T-helper 17 cell (primary cell): ENCODE data around the gene KCNG4. TPM values are rescaled to one million over a fixed set of nuclear protein-coding genes. Genes with fewer than 3 reads are reported as not detected.

ENCODE experiments used
- ATAC-seq: fragments of 150-1000 bp; cut with Tn5 transposase; 2 replicates; pipeline ENCODE4 v1.10.0; 2021; ENCODE audit warnings: mild to moderate bottlenecking, moderate library complexity
- DNase-seq, 3 donors: peaks; one replicate each; pipeline versions ENCODE4 v3.0.0 to v3.0.0-alpha.2; 2020 to 2021
- H3K9me3 ChIP-seq: one replicate; pipeline ENCODE4 v1.7.0; 2013; ENCODE audit warnings: low read length, mild to moderate bottlenecking; ENCODE audit not compliant: control insufficient read depth, poor library complexity, severe bottlenecking
- H3K27ac Mint-ChIP-seq: one replicate; pipeline ENCODE4 v1.8.0; 2022; ENCODE audit warnings: mild to moderate bottlenecking, moderate library complexity, mixed read lengths
- H3K27me3 Mint-ChIP-seq: one replicate; pipeline ENCODE4 v1.8.0; 2022; ENCODE audit warnings: mixed read lengths
- H3K36me3 Mint-ChIP-seq: one replicate; pipeline ENCODE4 v1.8.0; 2022; ENCODE audit warnings: low read depth, mixed read lengths
- H3K4me1 Mint-ChIP-seq: one replicate; pipeline ENCODE4 v1.8.0; 2022; ENCODE audit warnings: mild to moderate bottlenecking, mixed read lengths
- H3K4me3 Mint-ChIP-seq: one replicate; pipeline ENCODE4 v1.8.0; 2022; ENCODE audit warnings: mild to moderate bottlenecking, moderate library complexity, mixed read lengths
- total RNA-seq, 4 donors: library from RNA in 2 of 4; stranded (reverse) in 2 of 4; gene quantifications; one replicate each; pipeline ENCODE4 v1.2.3 and lab custom pipeline; 2022 to 2026

Gene KCNG4
- total RNA-seq, 2 donors from 2014 or later: not detected

- Mint-ChIP-seq H3K27me3 (peaks cover 43% of the 10 kb centered on the region), H3K4me3 (no peak overlapping the region), H3K4me1 (no peaks in the 10 kb centered on the region), H3K27ac (peak overlapping the region; percentile 14), H3K36me3 (peaks cover 2% of the 10 kb centered on the region)
- H3K9me3 ChIP-seq: no peaks in the 10 kb centered on the region
- DNase-seq (no peak), ATAC-seq (no peak)
Observed at GRCh38 chr16:84258266-84258665, 18.5 kb upstream of the KCNG4 start.

GRCh38 chr16:84255050-84255810 lies 15.4 kb upstream of the KCNG4 start:
- H3K27me3 Mint-ChIP-seq: peaks cover 53% of the 10 kb centered on the region

DNA sequence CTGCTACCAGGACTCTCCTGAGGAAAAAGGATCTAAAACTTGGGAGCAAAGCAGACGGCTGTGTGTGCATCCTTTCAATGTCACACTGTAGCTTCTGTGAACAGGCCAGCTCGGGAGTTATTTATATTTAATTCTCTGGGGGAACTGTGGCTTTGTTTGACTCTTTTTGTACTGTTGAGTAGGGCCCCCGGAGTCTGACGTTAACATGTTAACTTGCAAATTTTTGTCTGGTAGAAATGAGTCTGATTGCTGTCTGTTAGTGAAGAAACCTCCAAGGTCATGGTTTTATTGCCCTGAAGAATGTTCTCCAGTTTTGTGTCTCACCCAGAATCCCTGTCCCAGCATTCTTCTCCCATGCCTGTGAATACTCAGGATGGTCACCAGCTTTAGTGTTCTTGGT lies 14.2 kb upstream of the KCNG4 start:
- no peaks in the 10 kb centered on the region for H3K9me3 ChIP-seq
- DNase-seq (no peak), ATAC-seq (no peak)
- Mint-ChIP-seq H3K36me3 (peaks cover 3% of the 10 kb centered on the region), H3K27ac (no peak overlapping the region), H3K4me1 (no peaks in the 10 kb centered on the region), H3K4me3 (no peak overlapping the region), H3K27me3 (peaks cover 61% of the 10 kb centered on the region)

More at GRCh38 chr16:84255050-84255810, 15.4 kb upstream of the KCNG4 start:
- ATAC-seq: no peak
- Mint-ChIP-seq H3K4me3 (no peak overlapping the region), H3K27ac (no peak overlapping the region), H3K4me1 (no peaks in the 10 kb centered on the region), H3K36me3 (peaks cover 3% of the 10 kb centered on the region)
- no peaks in the 10 kb centered on the region for H3K9me3 ChIP-seq
- DNase-seq: no peak

GRCh38 chr16:84253173-84253572 lies 13.4 kb upstream of the KCNG4 start:
- H3K36me3 Mint-ChIP-seq: peaks cover 3% of the 10 kb centered on the region
- H3K27ac Mint-ChIP-seq: no peak overlapping the region
- ATAC-seq: no peak
- DNase-seq: no peak
- H3K4me1 Mint-ChIP-seq: no peaks in the 10 kb centered on the region
- peaks cover 54% of the 10 kb centered on the region for H3K27me3 Mint-ChIP-seq
- no peaks in the 10 kb centered on the region for H3K9me3 ChIP-seq
- no peak overlapping the region for H3K4me3 Mint-ChIP-seq

DNA sequence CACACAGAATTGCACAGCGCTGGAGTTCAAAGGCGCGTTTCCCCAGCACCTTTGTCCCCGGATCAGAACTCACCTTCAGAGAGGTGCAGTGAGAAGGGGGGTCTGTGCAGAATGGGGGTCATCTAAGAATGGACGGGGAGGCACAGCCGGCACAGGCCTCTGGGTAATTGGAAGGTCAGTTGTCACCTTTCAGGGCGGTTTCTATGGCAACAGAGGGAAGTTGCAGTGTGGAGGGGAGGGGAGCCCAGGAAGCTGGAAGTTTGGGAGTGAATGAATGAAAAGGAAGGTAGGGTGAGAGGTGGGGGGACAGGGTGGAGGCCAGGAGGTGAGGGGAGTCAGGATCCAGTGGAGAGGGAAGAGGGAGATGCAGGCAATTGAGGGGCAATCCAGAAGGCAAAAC lies 12.4 kb upstream of the KCNG4 start:
- Mint-ChIP-seq H3K4me1 (no peaks in the 10 kb centered on the region), H3K4me3 (no peak overlapping the region), H3K27ac (no peak overlapping the region), H3K27me3 (peaks cover 53% of the 10 kb centered on the region), H3K36me3 (peaks cover 3% of the 10 kb centered on the region)
- no peaks in the 10 kb centered on the region for H3K9me3 ChIP-seq
- DNase-seq (no peak), ATAC-seq (no peak)

- H3K4me1 Mint-ChIP-seq: peaks cover 3% of the 10 kb centered on the region
- DNase-seq (no peak), ATAC-seq (no peak)
- H3K9me3 ChIP-seq: no peaks in the 10 kb centered on the region
- no peak overlapping the region for H3K4me3 Mint-ChIP-seq
- H3K27ac Mint-ChIP-seq: no peak overlapping the region
- peaks cover 69% of the 10 kb centered on the region for H3K27me3 Mint-ChIP-seq
- peaks cover 6% of the 10 kb centered on the region for H3K36me3 Mint-ChIP-seq
Observed at GRCh38 chr16:84247844-84248243, 8.0 kb upstream of the KCNG4 start.

DNA sequence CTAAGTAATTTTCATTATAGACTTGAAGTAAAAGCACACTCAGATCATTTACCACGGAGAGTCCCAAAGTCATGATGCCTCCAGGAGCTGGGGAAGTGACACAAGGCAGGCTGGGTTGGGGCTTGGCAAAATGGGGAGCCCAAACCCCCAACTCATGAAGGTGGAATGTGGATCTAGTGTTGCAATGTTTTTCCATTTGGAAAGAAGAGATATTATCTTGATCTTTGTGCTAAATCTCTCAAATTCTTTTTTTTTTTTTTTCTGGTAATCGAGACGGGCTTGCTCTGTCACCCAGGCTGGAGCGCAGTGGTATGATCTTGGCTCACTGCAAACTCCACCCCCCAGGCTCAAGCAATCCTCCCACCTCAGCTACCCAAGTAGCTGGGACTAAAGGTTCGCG lies 7.5 kb upstream of the KCNG4 start:
- no peak overlapping the region for H3K4me3 Mint-ChIP-seq
- H3K4me1 Mint-ChIP-seq: peaks cover 3% of the 10 kb centered on the region
- H3K36me3 Mint-ChIP-seq: peaks cover 6% of the 10 kb centered on the region
- ATAC-seq (no peak), DNase-seq (no peak)
- H3K27me3 Mint-ChIP-seq: peaks cover 64% of the 10 kb centered on the region
- H3K27ac Mint-ChIP-seq: no peak overlapping the region
- no peaks in the 10 kb centered on the region for H3K9me3 ChIP-seq

GRCh38 chr16:84246679-84247077 lies 6.9 kb upstream of the KCNG4 start:
- peaks cover 60% of the 10 kb centered on the region for H3K27me3 Mint-ChIP-seq
- no peak for ATAC-seq

DNA sequence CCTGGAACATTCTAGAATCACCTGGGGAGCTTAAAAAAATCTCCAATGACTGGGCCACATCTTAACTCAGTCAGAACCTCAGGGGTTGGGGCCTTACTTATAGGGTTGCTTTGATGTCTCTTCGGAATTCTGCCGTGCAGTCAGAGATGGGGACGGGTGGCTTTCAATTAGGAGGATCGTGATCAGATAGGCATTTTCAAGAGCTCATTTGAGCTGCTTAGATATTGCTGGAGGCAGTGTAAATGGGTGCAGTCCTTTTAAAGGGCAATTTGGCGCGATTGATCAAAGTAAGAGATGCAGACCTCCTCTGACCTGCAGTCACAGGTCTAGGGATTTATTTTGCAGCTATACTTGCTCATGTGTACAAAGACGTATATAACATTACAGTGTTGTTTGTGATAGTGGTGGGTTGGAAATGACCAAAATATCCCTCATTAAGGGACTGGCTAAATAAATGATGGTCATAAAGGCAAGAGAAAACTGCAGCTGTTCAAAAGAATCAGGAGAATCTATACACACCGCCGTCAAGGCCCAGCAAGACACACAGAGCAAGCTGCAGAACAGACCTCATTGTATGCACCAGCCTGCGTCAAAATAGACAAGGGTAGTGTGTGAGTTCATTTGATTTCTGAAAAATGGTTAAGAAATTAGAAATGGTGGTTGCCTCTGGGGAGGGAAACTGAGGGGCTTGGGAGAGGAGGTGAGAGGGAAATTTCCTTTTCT lies 6.3 kb upstream of the KCNG4 start:
- ATAC-seq (no peak), DNase-seq (no peak)
- H3K27me3 Mint-ChIP-seq: peaks cover 60% of the 10 kb centered on the region
- H3K9me3 ChIP-seq: no peaks in the 10 kb centered on the region
- no peak overlapping the region for H3K27ac Mint-ChIP-seq
- H3K4me1 Mint-ChIP-seq: peaks cover 3% of the 10 kb centered on the region
- H3K4me3 Mint-ChIP-seq: no peak overlapping the region
- peaks cover 6% of the 10 kb centered on the region for H3K36me3 Mint-ChIP-seq

More at GRCh38 chr16:84246679-84247077, 6.9 kb upstream of the KCNG4 start:
- H3K4me3 Mint-ChIP-seq: no peak overlapping the region
- peaks cover 3% of the 10 kb centered on the region for H3K4me1 Mint-ChIP-seq
- peaks cover 6% of the 10 kb centered on the region for H3K36me3 Mint-ChIP-seq
- DNase-seq: no peak
- H3K27ac Mint-ChIP-seq: no peak overlapping the region
- H3K9me3 ChIP-seq: no peaks in the 10 kb centered on the region

DNA sequence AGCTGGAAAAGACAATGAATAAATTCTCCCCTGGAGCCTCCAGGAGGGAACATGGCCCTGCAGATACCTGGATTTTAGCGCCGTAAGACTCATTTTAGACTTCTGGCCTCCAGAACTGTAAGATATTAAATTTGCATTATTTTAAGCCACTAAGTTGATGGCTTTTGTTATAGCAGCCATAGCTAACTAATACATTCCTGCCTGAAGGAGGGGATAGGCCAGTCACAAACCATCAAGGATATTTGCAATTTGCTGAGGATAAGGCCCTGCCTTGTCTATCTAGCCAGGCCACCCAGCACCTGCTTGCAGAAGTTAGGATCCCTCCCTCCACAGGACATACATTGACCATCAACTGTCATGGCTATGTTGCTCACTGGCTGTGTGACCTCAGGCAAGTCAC lies 4.9 kb upstream of the KCNG4 start:
- Mint-ChIP-seq H3K27me3 (peaks cover 57% of the 10 kb centered on the region), H3K4me1 (peaks cover 3% of the 10 kb centered on the region), H3K4me3 (no peak overlapping the region), H3K36me3 (peaks cover 4% of the 10 kb centered on the region), H3K27ac (no peak overlapping the region)
- ATAC-seq: no peak
- no peak for DNase-seq
- H3K9me3 ChIP-seq: no peaks in the 10 kb centered on the region

DNA sequence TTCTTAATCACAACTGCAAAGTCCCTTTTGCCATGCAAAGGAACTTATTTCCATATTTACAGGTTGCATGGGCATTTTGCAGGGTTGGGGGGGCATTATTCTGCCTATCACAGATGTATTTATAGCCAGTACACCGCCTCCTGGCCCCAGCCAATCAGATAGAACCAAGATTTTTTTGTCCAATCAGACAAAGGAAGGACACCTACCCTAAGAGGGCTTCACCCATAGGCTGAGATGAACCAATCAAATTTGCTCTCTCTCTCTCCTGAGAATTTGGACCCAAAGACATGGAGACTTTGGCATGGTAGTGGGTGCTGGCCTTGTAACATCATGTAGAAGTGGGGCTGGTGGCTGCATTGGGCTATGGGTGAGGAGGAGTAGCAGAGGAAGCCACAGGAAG lies 3.9 kb upstream of the KCNG4 start:
- no peak for ATAC-seq

GRCh38 chr16:84242839-84243238 lies 3.0 kb upstream of the KCNG4 start:
- no peaks in the 10 kb centered on the region for H3K9me3 ChIP-seq
- Mint-ChIP-seq H3K27ac (no peak overlapping the region), H3K4me3 (no peak overlapping the region), H3K36me3 (peaks cover 4% of the 10 kb centered on the region), H3K27me3 (peaks cover 58% of the 10 kb centered on the region), H3K4me1 (peaks cover 3% of the 10 kb centered on the region)
- no peak for ATAC-seq
- DNase-seq: no peak

More for the DNA sequence above, 3.9 kb upstream of the KCNG4 start:
- Mint-ChIP-seq H3K27me3 (peaks cover 62% of the 10 kb centered on the region), H3K36me3 (peaks cover 4% of the 10 kb centered on the region), H3K4me3 (no peak overlapping the region), H3K27ac (no peak overlapping the region), H3K4me1 (peaks cover 3% of the 10 kb centered on the region)
- no peak for DNase-seq
- H3K9me3 ChIP-seq: no peaks in the 10 kb centered on the region

DNA sequence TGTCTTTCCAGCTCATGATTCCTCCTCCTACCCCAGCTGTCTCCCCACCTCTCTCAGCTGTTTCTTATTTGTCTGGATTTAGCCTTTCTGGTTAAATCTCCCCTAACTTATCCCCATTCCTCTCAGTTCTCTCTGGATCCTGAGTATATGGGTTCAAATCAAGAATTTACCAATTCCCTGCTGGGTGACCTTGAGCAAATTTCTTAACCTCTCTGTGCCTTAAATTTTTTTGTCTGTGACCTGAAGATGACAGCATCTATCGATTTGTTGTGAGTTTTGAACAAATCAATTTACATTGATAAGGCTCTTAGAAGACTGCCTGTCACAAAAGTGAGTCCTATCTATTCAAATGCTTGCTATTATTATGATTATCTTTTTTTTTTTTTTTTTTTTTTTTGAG lies 2.0 kb upstream of the KCNG4 start:
- no peak overlapping the region for H3K4me3 Mint-ChIP-seq
- no peak for ATAC-seq
- no peak overlapping the region for H3K27ac Mint-ChIP-seq

More for the DNA sequence above, 2.0 kb upstream of the KCNG4 start:
- H3K4me1 Mint-ChIP-seq: peaks cover 3% of the 10 kb centered on the region
- DNase-seq: no peak
- H3K9me3 ChIP-seq: no peaks in the 10 kb centered on the region
- peaks cover 61% of the 10 kb centered on the region for H3K27me3 Mint-ChIP-seq
- H3K36me3 Mint-ChIP-seq: peaks cover 4% of the 10 kb centered on the region
